ENCODE results near the gene TMEM245. TPM values are rescaled to one million over a fixed set of nuclear protein-coding genes. Genes with fewer than 3 reads are reported as not detected.
"Not testable (repeated sequence)": the region's sequence is repeated elsewhere in the genome, so short reads cannot be mapped to it uniquely, and the experiment has no call there.

TMEM245 gene
- total RNA-seq, 1 experiment from 2014 or later, result 20.5 TPM

- Histone ChIP-seq H3K4me3 (no peak overlapping the region), H3K9me3 (no peaks in the 10 kb centered on the region), H3K36me3 (no peaks in the 10 kb centered on the region), H3K27me3 (no peaks in the 10 kb centered on the region)
- DNase-seq, result peak; percentile 49
Observed at GRCh38 chr9:109010746-109011145, 109.0 kb downstream of the TMEM245 start.

GRCh38 chr9:109005678-109006077, 114.1 kb downstream of the TMEM245 start:
- no peak for DNase-seq
- peaks cover 9% of the 10 kb centered on the region for H3K9me3 ChIP-seq
- no peak overlapping the region for H3K4me3 ChIP-seq
- no peaks in the 10 kb centered on the region for H3K27me3 ChIP-seq
- H3K36me3 ChIP-seq, result peaks cover 15% of the 10 kb centered on the region

GRCh38 chr9:109003116-109003515, 116.6 kb downstream of the TMEM245 start:
- peaks cover 9% of the 10 kb centered on the region for H3K9me3 ChIP-seq
- H3K4me3 ChIP-seq, result no peak overlapping the region
- no peak for DNase-seq
- no peaks in the 10 kb centered on the region for H3K27me3 ChIP-seq
- peaks cover 21% of the 10 kb centered on the region for H3K36me3 ChIP-seq

- Histone ChIP-seq H3K9me3 (peaks cover 9% of the 10 kb centered on the region), H3K27me3 (no peaks in the 10 kb centered on the region), H3K4me3 (no peak overlapping the region), H3K36me3 (peaks cover 24% of the 10 kb centered on the region)
- DNase-seq, result no peak
Observed at GRCh38 chr9:109002141-109002540, 117.6 kb downstream of the TMEM245 start.

GRCh38 chr9:109001275-109001676, 118.5 kb downstream of the TMEM245 start:
- Histone ChIP-seq H3K36me3 (peaks cover 24% of the 10 kb centered on the region), H3K9me3 (peaks cover 9% of the 10 kb centered on the region), H3K27me3 (no peaks in the 10 kb centered on the region), H3K4me3 (no peak overlapping the region)
- peak; percentile 72 for DNase-seq

GRCh38 chr9:108997112-108997511, 122.6 kb downstream of the TMEM245 start:
- no peak for DNase-seq

GRCh38 chr9:108996643-108997042, 123.1 kb downstream of the TMEM245 start:
- Histone ChIP-seq H3K9me3 (no peaks in the 10 kb centered on the region), H3K4me3 (no peak overlapping the region), H3K36me3 (peaks cover 16% of the 10 kb centered on the region), H3K27me3 (no peaks in the 10 kb centered on the region)
- no peak for DNase-seq

More at GRCh38 chr9:108997112-108997511, 122.6 kb downstream of the TMEM245 start:
- Histone ChIP-seq H3K36me3 (peaks cover 16% of the 10 kb centered on the region), H3K4me3 (no peak overlapping the region), H3K27me3 (no peaks in the 10 kb centered on the region), H3K9me3 (no peaks in the 10 kb centered on the region)

- Histone ChIP-seq H3K36me3 (peaks cover 25% of the 10 kb centered on the region), H3K4me3 (no peak overlapping the region), H3K27me3 (no peaks in the 10 kb centered on the region), H3K9me3 (no peaks in the 10 kb centered on the region; the same call in 1 of the 2 replicates)
- peak; percentile 51 for DNase-seq
Observed at GRCh38 chr9:108994695-108995094, 125.1 kb downstream of the TMEM245 start.

- Histone ChIP-seq H3K27me3 (no peaks in the 10 kb centered on the region), H3K4me3 (no peak overlapping the region), H3K9me3 (no peaks in the 10 kb centered on the region; the same call in 1 of the 2 replicates), H3K36me3 (peaks cover 30% of the 10 kb centered on the region)
- DNase-seq, result peak; percentile 74
Observed at GRCh38 chr9:108991479-108991878, 128.3 kb downstream of the TMEM245 start.

- peaks cover 16% of the 10 kb centered on the region for H3K36me3 ChIP-seq
- no peaks in the 10 kb centered on the region for H3K9me3 ChIP-seq
- DNase-seq, result no peak
- no peak overlapping the region for H3K4me3 ChIP-seq
- no peaks in the 10 kb centered on the region for H3K27me3 ChIP-seq
Observed at GRCh38 chr9:108983885-108984284, 135.9 kb downstream of the TMEM245 start.

- DNase-seq, result no peak
- peaks cover 16% of the 10 kb centered on the region for H3K36me3 ChIP-seq
- H3K9me3 ChIP-seq, result no peaks in the 10 kb centered on the region
- no peak overlapping the region for H3K4me3 ChIP-seq
- no peaks in the 10 kb centered on the region for H3K27me3 ChIP-seq
Observed at GRCh38 chr9:108980893-108981292, 138.9 kb downstream of the TMEM245 start.

- peaks cover 16% of the 10 kb centered on the region for H3K36me3 ChIP-seq
- DNase-seq, result no peak
- no peaks in the 10 kb centered on the region for H3K9me3 ChIP-seq
- H3K27me3 ChIP-seq, result no peaks in the 10 kb centered on the region
- H3K4me3 ChIP-seq, result no peak overlapping the region
Observed at GRCh38 chr9:108978205-108978604, 141.5 kb downstream of the TMEM245 start.

GRCh38 chr9:108973895-108974294, 145.9 kb downstream of the TMEM245 start:
- Histone ChIP-seq H3K36me3 (peaks cover 20% of the 10 kb centered on the region), H3K9me3 (no peaks in the 10 kb centered on the region), H3K4me3 (no peak overlapping the region), H3K27me3 (no peaks in the 10 kb centered on the region)
- no peak for DNase-seq

GRCh38 chr9:108972626-108973209, 147.0 kb downstream of the TMEM245 start:
- DNase-seq, result peak; percentile 6
- Histone ChIP-seq H3K4me3 (no peak overlapping the region), H3K9me3 (no peaks in the 10 kb centered on the region), H3K27me3 (no peaks in the 10 kb centered on the region), H3K36me3 (peaks cover 20% of the 10 kb centered on the region)

- H3K36me3 ChIP-seq, result peaks cover 20% of the 10 kb centered on the region
- no peak overlapping the region for H3K4me3 ChIP-seq
- no peaks in the 10 kb centered on the region for H3K9me3 ChIP-seq
- H3K27me3 ChIP-seq, result no peaks in the 10 kb centered on the region
- DNase-seq, result no peak
Observed at GRCh38 chr9:108972186-108972585, 147.6 kb downstream of the TMEM245 start.

- H3K27me3 ChIP-seq, H3K4me3 ChIP-seq, DNase-seq, H3K9me3 ChIP-seq: not testable (repeated sequence)
- H3K36me3 ChIP-seq, result peaks cover 17% of the 10 kb centered on the region
Observed at GRCh38 chr9:108971392-108971791, 148.4 kb downstream of the TMEM245 start.

- Histone ChIP-seq H3K27me3 (no peaks in the 10 kb centered on the region), H3K4me3 (no peak overlapping the region), H3K36me3 (peaks cover 14% of the 10 kb centered on the region), H3K9me3 (no peaks in the 10 kb centered on the region)
- no peak for DNase-seq
Observed at GRCh38 chr9:108967916-108968315, 151.8 kb downstream of the TMEM245 start.

Measured in MG63 (cell line).